ENCODE data around the gene ENTPD3. TPM values are rescaled to one million over a fixed set of nuclear protein-coding genes. Genes with fewer than 3 reads are reported as not detected.

ENTPD3 gene
- total and polyA plus RNA-seq, 2 of the 8 experiments (the other 6 are each of a cell fraction or from before 2014, with no cell fraction given), result 0.60 to 1.0 TPM

DNA sequence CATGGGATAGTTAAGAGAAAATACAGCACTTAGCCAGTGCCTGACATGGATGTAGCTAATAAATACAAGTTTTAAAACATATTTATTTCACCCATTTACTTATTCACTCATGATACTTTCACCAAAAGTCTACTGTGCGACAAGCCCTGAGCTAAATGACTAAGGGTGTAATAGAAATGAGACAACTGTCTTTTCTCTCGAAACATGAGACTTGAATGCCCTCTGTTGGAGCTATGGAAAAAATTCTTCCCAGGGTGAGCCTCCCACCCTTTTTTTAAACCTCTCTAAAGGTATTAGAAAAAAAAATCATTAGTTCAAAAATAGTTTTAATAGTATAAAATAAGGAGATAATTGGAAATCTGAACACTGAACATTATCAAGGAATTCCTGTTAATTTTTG, 45.8 kb downstream of the ENTPD3 start:
- H3K36me3 ChIP-seq (ENCODE audit: control insufficient read depth in 2 of 4, insufficient read depth in 4 of 4, low read length in 3 of 4), result no peaks in the 10 kb centered on the region
- H4K5ac ChIP-seq (ENCODE audit: insufficient read length, low read depth, low read length), result no peak overlapping the region
- H3K27me3 ChIP-seq (replicated peaks in 1 of 4; ENCODE audit: control insufficient read depth in 3 of 4, extremely low read depth in 1 of 4, insufficient read depth in 3 of 4, low read length in 3 of 4), result no peaks in the 10 kb centered on the region
- H3K4me1 ChIP-seq (replicated peaks in 1 of 4; ENCODE audit: control insufficient read depth in 3 of 4, insufficient read depth in 4 of 4, low read length in 3 of 4), result peaks cover 0 to 7% (median 2%) of the 10 kb centered on the region in 4 experiments; a peak in 3 of 7 replicates
- no peak overlapping the region for H3K14ac ChIP-seq (ENCODE audit: insufficient read length)
- no peak overlapping the region for H3K27ac ChIP-seq (ENCODE audit: low read depth, low read length)
- H2AFZ ChIP-seq (ENCODE audit: low read length), result no peak overlapping the region
- no peak overlapping the region for H2BK120ac ChIP-seq (replicated peaks; ENCODE audit: low read depth, low read length)
- no peak overlapping the region for H3K4ac ChIP-seq (replicated peaks; ENCODE audit: insufficient read length, low read depth, low read length)
- H3K9me3 ChIP-seq (ENCODE audit: insufficient read depth in 2 of 2, low read depth in 1 of 2, low read length in 1 of 2), result peaks cover 0 to 3% of the 10 kb centered on the region in 2 experiments; a peak in 1 of 4 replicates
- H3K4me3 ChIP-seq (ENCODE audit: extremely low read depth in 1 of 4, insufficient read depth in 2 of 4, low read depth in 3 of 4, low read length in 4 of 4), result no peak overlapping the region
- H3K9ac ChIP-seq (replicated peaks in 1 of 4; ENCODE audit: extremely low read depth in 1 of 4, low read depth in 3 of 4, low read length in 3 of 4), result no peak overlapping the region
- no peak overlapping the region for H2AK5ac ChIP-seq (ENCODE audit: low read depth, low read length)
- no peaks in the 10 kb centered on the region for H3K79me1 ChIP-seq (ENCODE audit: low read depth, low read length)
- no peaks in the 10 kb centered on the region for H3K79me2 ChIP-seq (ENCODE audit: control insufficient read depth in 1 of 2, insufficient read depth in 2 of 2, low read length in 2 of 2)
- no peak overlapping the region for H2BK15ac ChIP-seq (ENCODE audit: low read length)
- CTCF ChIA-PET (ENCODE audit: partially characterized antibody), result interaction anchor here (0.7 to 1.6 kb wide), 4 partner anchors 20 to 104 kb away, joined by 3 to 6 read pairs (median 4); partner anchors contain the start of gene ENTPD3
- H2BK12ac ChIP-seq (ENCODE audit: low read depth, low read length), result no peak overlapping the region
- H4K91ac ChIP-seq (replicated peaks; ENCODE audit: insufficient read length, low read length), result no peak overlapping the region
- no peaks in the 10 kb centered on the region; the same call in 1 of the 2 replicates for H3K23me2 ChIP-seq (ENCODE audit: low read depth, low read length)
- TF ChIP-seq NRF1 (IDR thresholded peaks at IDR 0.05; ENCODE audit: low read depth, low read length) (no peak), SRF (IDR thresholded peaks at IDR 0.05; ENCODE audit: low read depth, low read length) (no peak), BRCA1 (IDR thresholded peaks at IDR 0.05; ENCODE audit: low read depth, low read length) (no peak), ASH2L (IDR thresholded peaks at IDR 0.05; ENCODE audit: low read length) (no peak), CTBP2 (IDR thresholded peaks at IDR 0.05; ENCODE audit: borderline replicate concordance, insufficient read depth, insufficient read length, low read length) (no peak), RAD21 (IDR thresholded peaks at IDR 0.05 in 1 of 2, conservative IDR thresholded peaks at IDR 0.05 in 1 of 2; ENCODE audit: low read depth in 2 of 2, low read length in 2 of 2) (peak; percentile 48 to 51), RFX5 (IDR thresholded peaks at IDR 0.05; ENCODE audit: borderline replicate concordance, low read depth, low read length) (no peak), EP300 (IDR thresholded peaks at IDR 0.05; ENCODE audit: borderline replicate concordance in 1 of 2, low read depth in 2 of 2, low read length in 2 of 2) (no peak)
- H2BK20ac ChIP-seq (ENCODE audit: low read length), result no peak overlapping the region
- H3K23ac ChIP-seq (ENCODE audit: insufficient read length), result no peak overlapping the region
- POLR2A ChIA-PET (ENCODE audit: partially characterized antibody), result interaction anchor here (0.7 to 2.1 kb wide), 2 partner anchors 25 to 132 kb away, joined by 3 to 8 read pairs; partner anchors contain the start of gene RPL14
- H2BK5ac ChIP-seq (ENCODE audit: low read depth, low read length), result no peak overlapping the region
- H4K8ac ChIP-seq (ENCODE audit: extremely low read depth, insufficient read depth, low read length), result no peak overlapping the region
- no peak overlapping the region for H3K56ac ChIP-seq (replicated peaks; ENCODE audit: insufficient read length, low read depth, low read length)
- 87% methylated on average over 2 of the region's 2 CpGs; no CpG with 5 or more reads in 1 of the 2 experiments for WGBS, 2 experiments (ENCODE audit: extremely low coverage in 1 of 2, insufficient coverage in 1 of 2, insufficient read length in 1 of 2, insufficient replicate concordance in 2 of 2, low coverage in 1 of 2, low lambda C conversion rate in 2 of 2, missing lambda C conversion rate in 1 of 2)
- no peak overlapping the region for H3K18ac ChIP-seq (ENCODE audit: extremely low read depth, low read length)
- no peak overlapping the region for H3K4me2 ChIP-seq (ENCODE audit: insufficient read depth in 1 of 2, low read depth in 2 of 2, low read length in 2 of 2)
- FAIRE-seq (no peak), DNase-seq (ENCODE audit: low read depth in 1 of 2, low spot score in 2 of 2) (no peak)
- H4K20me1 ChIP-seq (replicated peaks in 1 of 2; ENCODE audit: control insufficient read depth in 1 of 2, insufficient read depth in 2 of 2, low read length in 2 of 2), result no peaks in the 10 kb centered on the region
